Fibroblast of lung (primary cell): Measurements from ENCODE around the gene PURB. TPM values are rescaled to one million over a fixed set of nuclear protein-coding genes. Genes with fewer than 3 reads are reported as not detected.
"Not testable (repeated sequence)": the region's sequence is repeated elsewhere in the genome, so short reads cannot be mapped to it uniquely, and the experiment has no call there.

Experiments
- DNase-seq, 2 donors: peaks; one replicate each; pipeline versions ENCODE4 v3.0.0 to v3.0.0-alpha.2; 2010; ENCODE audit warnings: low read depth in 2 of 2
- H2AFZ ChIP-seq: 2 replicates; pipeline ENCODE4 v1.5.1; 2012; ENCODE audit warnings: low read length, control low read depth, inconsistent platforms
- H3K27ac ChIP-seq: 2 replicates; pipeline ENCODE4 v1.5.1; 2011; ENCODE audit warnings: low read length, control low read depth; ENCODE audit not compliant: insufficient read depth
- H3K27me3 ChIP-seq: 2 replicates; pipeline ENCODE4 v1.5.1; 2011; ENCODE audit warnings: mild to moderate bottlenecking, low read length; ENCODE audit not compliant: control insufficient read depth, insufficient read depth
- H3K36me3 ChIP-seq: 2 replicates; pipeline ENCODE4 v1.5.1; 2011; ENCODE audit warnings: low read length; ENCODE audit not compliant: control insufficient read depth, insufficient read depth
- H3K4me1 ChIP-seq: 2 replicates; pipeline ENCODE4 v1.5.1; 2011; ENCODE audit warnings: low read length; ENCODE audit not compliant: control insufficient read depth, insufficient read depth; ENCODE audit errors: extremely low read depth
- H3K4me2 ChIP-seq: 2 replicates; pipeline ENCODE4 v1.5.1; 2011; ENCODE audit warnings: low read length, control low read depth; ENCODE audit not compliant: insufficient read depth; ENCODE audit errors: extremely low read depth
- H3K4me3 ChIP-seq, 4 experiments: fragments of 200-600 bp in 1 of 4; sonication (generic) in 1 of 4; replicated peaks in 1 of 4; 2 replicates each; pipeline ENCODE4 v1.5.1; 2011 to 2016; ENCODE audit warnings: low read length in 4 of 4, low read depth in 3 of 4, mild to moderate bottlenecking in 3 of 4, control low read depth in 2 of 4, inconsistent platforms in 1 of 4, mixed read lengths in 1 of 4; ENCODE audit not compliant: insufficient read depth in 1 of 4; ENCODE audit errors: control extremely low read depth in 1 of 4
- H3K79me2 ChIP-seq: 2 replicates; pipeline ENCODE4 v1.5.1; 2012; ENCODE audit warnings: mild to moderate bottlenecking, low read length, inconsistent platforms; ENCODE audit not compliant: control insufficient read depth, insufficient read depth
- H3K9ac ChIP-seq: 2 replicates; pipeline ENCODE4 v1.5.1; 2011; ENCODE audit warnings: mild to moderate bottlenecking, low read length, control low read depth; ENCODE audit not compliant: insufficient read depth
- H3K9me3 ChIP-seq: 2 replicates; pipeline ENCODE4 v1.5.1; 2012; ENCODE audit warnings: low read depth, low read length; ENCODE audit not compliant: control insufficient read depth, insufficient read depth
- H4K20me1 ChIP-seq: 2 replicates; pipeline ENCODE4 v1.5.1; 2011; ENCODE audit warnings: low read length; ENCODE audit not compliant: control insufficient read depth, insufficient read depth; ENCODE audit errors: extremely low read depth
- CTCF ChIP-seq, 2 donors: IDR thresholded peaks in 1 of 2; conservative IDR thresholded peaks in 1 of 2; 1 replicate in 1 of 2; 2 replicates in 1 of 2; pipeline ENCODE4 v1.5.1; 2011 to 2012; ENCODE audit warnings: low read length in 2 of 2, control low read depth in 1 of 2, inconsistent platforms in 1 of 2, low read depth in 1 of 2, mild to moderate bottlenecking in 1 of 2
- EZH2 ChIP-seq: IDR thresholded peaks from 2 replicates; pipeline ENCODE4 v1.5.1; 2012; ENCODE audit warnings: low read length, control low read depth, mild to moderate bottlenecking; ENCODE audit errors: missing control alignments
- polyA minus RNA-seq: library from RNA; depleted of rRNA, polyadenylated mRNA; stranded (reverse); fragments of >200 nt; gene quantifications from 2 replicates; pipeline ENCODE4 v1.2.3, GENCODE V29; 2011; ENCODE audit warnings: low replicate concordance
- polyA plus RNA-seq, 2 donors: library from polyadenylated mRNA; depleted of rRNA in 1 of 2; stranded (reverse) in 1 of 2; unstranded in 1 of 2; fragments of >200 nt; gene quantifications; 2 replicates each; pipeline ENCODE4 v1.2.1, GENCODE V29; 2011 to 2012; ENCODE audit warnings: missing spikeins in 1 of 2
- total RNA-seq: library from RNA; depleted of rRNA; stranded (reverse); fragments of >200 nt; gene quantifications from 2 replicates; pipeline ENCODE4 v1.2.1, GENCODE V29; 2014

PURB gene
- total RNA-seq (15.2 TPM in 2 replicates), polyA plus RNA-seq (11.0 and 11.1 TPM in 2 replicates), polyA minus RNA-seq (4.1 and 4.7 TPM in 2 replicates)
- 15.0 and 16.8 TPM in 2 replicates for polyA plus RNA-seq (2012)

GRCh38 chr7:44885394-44886317 lies at the start of gene PURB:
PURB (minus strand) TSS chr7:44885530; CDS start chr7:44885348, 182 bp downstream.
- Histone ChIP-seq H4K20me1 (no peaks in the 10 kb centered on the region), H3K36me3 (no peaks in the 10 kb centered on the region), H3K27me3 (no peaks in the 10 kb centered on the region), H3K27ac (peak within 1 kb of the TSS; percentile 99), H3K9ac (peak within 1 kb of the TSS; percentile 96), H3K4me1 (peaks cover 5% of the 10 kb centered on the region), H2AFZ (peak within 1 kb of the TSS; percentile 47), H3K4me3 (peak within 1 kb of the TSS; percentile 73 to 90 (median 80)), H3K4me2 (peak within 1 kb of the TSS; percentile 99), H3K9me3 (no peaks in the 10 kb centered on the region), H3K79me2 (peaks cover 43% of the 10 kb centered on the region)
- DNase-seq = peak; percentile 97
- TF ChIP-seq EZH2 = no peak
- TF ChIP-seq CTCF (conservative IDR thresholded peaks at IDR 0.05 in 1 of 2, IDR thresholded peaks at IDR 0.05 in 1 of 2; ENCODE audit: low read depth in 1 of 2, low read length in 2 of 2) = no peak

- no peak overlapping the region for H3K27ac ChIP-seq
- no peaks in the 10 kb centered on the region for H3K79me2 ChIP-seq
- no peaks in the 10 kb centered on the region for H3K9me3 ChIP-seq
- no peaks in the 10 kb centered on the region for H3K36me3 ChIP-seq
- H3K4me2 ChIP-seq = no peak overlapping the region
- DNase-seq = no peak
- H3K4me1 ChIP-seq = no peaks in the 10 kb centered on the region
- TF ChIP-seq CTCF (conservative IDR thresholded peaks at IDR 0.05 in 1 of 2, IDR thresholded peaks at IDR 0.05 in 1 of 2; ENCODE audit: low read depth in 1 of 2, low read length in 2 of 2) = no peak
- TF ChIP-seq EZH2 = no peak
- H3K4me3 ChIP-seq = no peak overlapping the region
- H4K20me1 ChIP-seq = no peaks in the 10 kb centered on the region
- peaks cover 8% of the 10 kb centered on the region for H3K27me3 ChIP-seq
- no peak overlapping the region for H2AFZ ChIP-seq
- no peak overlapping the region for H3K9ac ChIP-seq
Measured at GRCh38 chr7:44935016-44935415, 49.7 kb upstream of the PURB start.

- H2AFZ ChIP-seq, H3K9me3 ChIP-seq, DNase-seq, H3K4me2 ChIP-seq, H3K27ac ChIP-seq, H4K20me1 ChIP-seq, H3K79me2 ChIP-seq, H3K27me3 ChIP-seq, H3K36me3 ChIP-seq, H3K4me1 ChIP-seq, H3K9ac ChIP-seq, H3K4me3 ChIP-seq: not testable (repeated sequence)
Measured at GRCh38 chr7:44934510-44934909, 49.2 kb upstream of the PURB start.
